K562 (cell line): ENCODE results near the gene MYL3. TPM values are rescaled to one million over a fixed set of nuclear protein-coding genes. Genes with fewer than 3 reads are reported as not detected.

Experiments used
- CTCFL ChIP-seq: IDR thresholded peaks from 2 replicates; pipeline ENCODE4 v1.6.1; 2011; ENCODE audit warnings: borderline replicate concordance, low read depth, mild to moderate bottlenecking, moderate library complexity, low read length; ENCODE audit not compliant: insufficient read depth, poor library complexity, severe bottlenecking
- ESRRA ChIP-seq: fragments of 450-650 bp; IDR thresholded peaks from 2 replicates; pipeline ENCODE4 v1.6.1; 2014; ENCODE audit warnings: low read depth, mild to moderate bottlenecking, moderate library complexity, borderline replicate concordance
- RAD21 ChIP-seq, 2 experiments: fragments of 250-450 bp in 1 of 2; fragments of 450-650 bp in 1 of 2; sonication (Bioruptor Pico) in 1 of 2; formaldehyde crosslinking in 1 of 2; IDR thresholded peaks in 1 of 2; conservative IDR thresholded peaks in 1 of 2; 2 replicates each; pipeline versions ENCODE4 v1.4.0 to v1.8.0; 2020 to 2022; ENCODE audit warnings: mild to moderate bottlenecking in 2 of 2, moderate library complexity in 1 of 2
- SAFB2 ChIP-seq: fragments of 200-400 bp; formaldehyde crosslinking; IDR thresholded peaks from 2 replicates; pipeline ENCODE4 v1.6.1; 2018; ENCODE audit warnings: borderline replicate concordance, low read length, low read depth, moderate library complexity; ENCODE audit not compliant: severe bottlenecking
- TFE3 ChIP-seq: fragments of 450-650 bp; formaldehyde crosslinking; IDR thresholded peaks from 2 replicates; pipeline ENCODE4 v1.4.0; 2020; ENCODE audit warnings: mild to moderate bottlenecking, mixed read lengths
- YY1 ChIP-seq, 3 experiments: IDR thresholded peaks; 2 replicates each; pipeline ENCODE4 v1.6.1; 2011; ENCODE audit warnings: low read length in 2 of 3, mild to moderate bottlenecking in 2 of 3, moderate library complexity in 2 of 3, borderline replicate concordance in 1 of 3, control low read depth in 1 of 3, low read depth in 1 of 3; ENCODE audit not compliant: insufficient read depth in 3 of 3, insufficient replicate concordance in 2 of 3, control insufficient read depth in 1 of 3, insufficient read length in 1 of 3; ENCODE audit errors: extremely low read depth in 1 of 3
- ZKSCAN8 ChIP-seq: fragments of 200-800 bp; sonication (Bioruptor generic); IDR thresholded peaks from 2 replicates; pipeline ENCODE4 v1.6.1; 2016; ENCODE audit warnings: missing genetic modification characterization, missing compliant biosample characterization
- ZNF124 ChIP-seq: sonication (generic); formaldehyde crosslinking; IDR thresholded peaks from 2 replicates; pipeline ENCODE4 v1.8.1; 2022; ENCODE audit warnings: missing genetic modification reagents
- ZNF318 ChIP-seq, 2 experiments: fragments of 450-650 bp; IDR thresholded peaks; 2 replicates each; pipeline ENCODE4 v1.6.1; 2016; ENCODE audit warnings: mild to moderate bottlenecking in 2 of 2, borderline replicate concordance in 1 of 2, low read depth in 1 of 2, moderate library complexity in 1 of 2
- ZNF668 ChIP-seq: fragments of 250-450 bp; sonication (Bioruptor Pico); IDR thresholded peaks from 2 replicates; pipeline ENCODE4 v1.8.0; 2022; ENCODE audit warnings: mild to moderate bottlenecking, inconsistent platforms
- polyA plus RNA-seq, 8 experiments: library from polyadenylated mRNA; depleted of rRNA in 4 of 8; stranded (reverse) in 5 of 8; unstranded in 3 of 8; fragments of >200 nt; fragmentation: Nextera tagmentation in 2 of 8; fragmentation: Illumina TruSeq in 1 of 8; extraction: Ambion mirVana in 2 of 8; extraction: Trizol in 1 of 8; gene quantifications; 2 replicates each; pipeline versions ENCODE4 v1.2.1 to v1.2.3, GENCODE V29; 2011 to 2014; ENCODE audit warnings: inconsistent platforms in 1 of 8, missing spikeins in 1 of 8
- total RNA-seq, 7 experiments: library from RNA; depleted of rRNA in 6 of 7; stranded (reverse); fragments of >200 nt in 6 of 7; fragmentation: Illumina TruSeq in 2 of 7; extraction: Trizol in 2 of 7; gene quantifications; 2 replicates each; pipeline versions ENCODE4 v1.2.1 to v1.2.3, GENCODE V29; 2011 to 2021; ENCODE audit warnings: low replicate concordance in 1 of 7

MYL3 gene
- total and polyA plus RNA-seq, 9 of the 15 experiments (the other 6 are each of a cell fraction or from before 2014, with no cell fraction given): 0.14 to 0.45 TPM; not detected in 7

- TF ChIP-seq ZNF318 (IDR thresholded peaks at IDR 0.05; ENCODE audit: borderline replicate concordance in 1 of 2, low read depth in 1 of 2) (no peak), TFE3 (no peak), ESRRA (no peak), RAD21 (CRISPR knock-in tag; conservative IDR thresholded peaks at IDR 0.05 in 1 of 2, IDR thresholded peaks at IDR 0.05 in 1 of 2) (peak in 1 of 2 experiments; percentile 57; a peak in 2 of 4 replicates), YY1 (IDR thresholded peaks at IDR 0.05; ENCODE audit: borderline replicate concordance in 1 of 3, control insufficient read depth in 1 of 3, extremely low read depth in 1 of 3, insufficient read depth in 3 of 3, insufficient read length in 1 of 3, insufficient replicate concordance in 2 of 3, low read depth in 1 of 3, low read length in 2 of 3) (peak in 1 of 3 experiments; percentile 19), ZNF124 (CRISPR knock-in tag) (no peak), CTCFL (peak; percentile 76), ZNF668 (CRISPR knock-in tag) (no peak), SAFB2 (no peak), ZKSCAN8 (CRISPR knock-in tag) (peak; percentile 97)
These were observed 14.8 kb downstream of the MYL3 start (continued) for GRCh38 chr3:46848271-46849044.
